CD4-positive, alpha-beta T cell treated with Interleukin-15 for 1 hour (primary cell): ENCODE results near the gene DHX58.

Experiments used
- DNase-seq: peaks from one replicate; pipeline ENCODE4 v3.0.0-alpha.2; 2020

DHX58 gene

GRCh38 chr17:42051645-42052044 lies 60.9 kb downstream of the DHX58 start:
- DNase-seq = no peak
